Keratinocyte (primary cell): ENCODE data around the gene SENP5.

ENCODE experiments used
- CTCF ChIP-seq, 3 experiments: IDR thresholded peaks in 1 of 3; conservative IDR thresholded peaks in 1 of 3; optimal IDR thresholded peaks in 1 of 3; 2 replicates in 2 of 3; 3 replicates in 1 of 3; pipeline versions ENCODE3 to v1.5.1; 2011; ENCODE audit warnings: low read length in 3 of 3, mild to moderate bottlenecking in 3 of 3, moderate library complexity in 2 of 3, control low read depth in 1 of 3, inconsistent platforms in 1 of 3; ENCODE audit not compliant: insufficient read depth in 2 of 3; ENCODE audit errors: extremely low read depth in 1 of 3
- EZH2 ChIP-seq: IDR thresholded peaks from one replicate; pipeline ENCODE4 v1.6.1; 2012; ENCODE audit warnings: inconsistent platforms, mild to moderate bottlenecking, low read length, moderate library complexity

GRCh38 chr3:196901768-196902167 is 34.0 kb downstream of the SENP5 start:
- TF ChIP-seq CTCF (optimal IDR thresholded peaks at IDR 0.05 in 1 of 3, IDR thresholded peaks at IDR 0.05 in 1 of 3, conservative IDR thresholded peaks at IDR 0.05 in 1 of 3; ENCODE audit: extremely low read depth in 1 of 3, insufficient read depth in 2 of 3, low read length in 3 of 3) (no peak), EZH2 (no peak)
